Left forelimb (tissue), 1 donor: ENCODE data around the gene CMSS1.

ENCODE experiments used
- DNase-seq: peaks from one replicate; pipeline ENCODE4 v3.0.0-alpha.2; 2018; ENCODE audit warnings: low spot score

The CMSS1 gene

DNA sequence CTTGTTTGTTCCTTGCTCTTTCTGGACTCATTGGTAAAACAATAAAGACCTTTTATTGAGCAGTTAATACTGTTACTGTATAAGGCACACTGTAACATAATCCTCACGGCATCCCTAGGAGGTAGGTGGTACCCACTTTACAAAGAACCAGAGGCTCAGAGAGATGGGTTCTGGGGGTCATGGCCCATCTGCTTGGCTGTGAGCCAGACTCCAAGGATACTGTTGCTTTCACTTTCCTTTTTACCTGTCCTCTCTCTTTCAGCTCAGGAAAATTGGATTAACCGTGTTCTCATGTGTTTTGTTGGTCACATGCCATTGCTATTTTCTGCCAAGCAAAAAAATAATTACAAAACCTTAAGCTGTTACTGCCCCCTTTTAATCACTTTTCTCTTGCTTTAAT, 331.5 kb downstream of the CMSS1 start:
- DNase-seq, result no peak

GRCh38 chr3:100149713-100150415, 332.2 kb downstream of the CMSS1 start:
- no peak for DNase-seq

DNA sequence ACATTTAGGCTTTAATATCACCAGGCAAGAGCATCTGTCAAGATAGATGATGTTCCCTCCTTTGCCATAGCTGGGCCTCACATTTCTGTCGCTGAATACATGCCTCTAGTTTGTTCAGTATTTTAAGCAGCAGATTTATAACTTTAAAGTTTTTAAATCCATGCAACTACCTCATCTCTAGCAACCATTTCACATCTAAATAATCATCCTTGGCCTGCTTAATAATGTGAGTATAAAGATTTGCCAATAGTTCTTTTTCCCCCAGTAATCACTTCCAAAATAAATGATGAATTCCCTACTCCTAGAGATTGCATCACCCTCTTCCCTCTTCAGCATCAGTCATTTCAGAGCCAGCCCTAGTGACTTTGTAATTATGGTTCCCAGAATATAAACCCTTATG, 332.8 kb downstream of the CMSS1 start:
- no peak for DNase-seq

- no peak for DNase-seq
Observed at GRCh38 chr3:100151024-100151707, 333.5 kb downstream of the CMSS1 start.

- DNase-seq, result no peak
Observed at GRCh38 chr3:100154171-100154570, 336.5 kb downstream of the CMSS1 start.

DNA sequence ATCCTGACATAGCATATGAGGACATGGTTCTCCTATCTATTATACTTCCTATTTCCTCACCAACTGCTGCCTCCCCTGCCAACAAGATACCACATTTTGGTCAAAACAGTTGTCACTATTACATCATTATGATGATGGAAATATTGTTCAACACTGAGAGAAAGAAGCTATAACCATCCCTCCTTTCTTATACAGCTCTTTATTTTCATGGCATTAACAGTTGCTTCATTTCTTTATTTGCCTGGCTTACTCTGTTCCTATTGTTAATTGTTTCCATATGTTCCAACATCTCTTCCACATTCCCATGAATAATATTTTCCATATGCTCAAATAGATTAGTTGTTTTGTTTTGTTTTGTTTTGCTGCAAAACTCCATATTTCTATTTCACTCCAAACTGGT, 337.5 kb downstream of the CMSS1 start:
- DNase-seq, result no peak

DNA sequence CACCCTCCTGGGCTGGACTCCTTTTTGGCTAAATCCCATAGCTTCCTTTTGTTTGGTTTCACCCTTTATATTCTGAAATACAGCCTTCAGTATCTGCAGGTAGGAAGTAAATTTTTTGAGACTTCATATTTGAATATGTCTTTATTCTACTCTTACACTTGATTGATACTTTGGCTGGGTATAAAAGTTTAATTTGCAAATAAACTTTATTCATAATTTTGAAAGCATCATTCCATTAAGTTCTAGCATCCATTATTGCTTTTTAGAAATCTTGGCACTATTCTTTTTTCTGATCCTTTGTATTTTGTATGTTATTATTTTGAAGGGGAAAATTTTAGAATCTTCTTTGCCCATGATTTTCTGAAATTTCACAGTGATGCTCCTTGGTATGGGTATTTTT, 337.9 kb downstream of the CMSS1 start:
- DNase-seq, result no peak

DNA sequence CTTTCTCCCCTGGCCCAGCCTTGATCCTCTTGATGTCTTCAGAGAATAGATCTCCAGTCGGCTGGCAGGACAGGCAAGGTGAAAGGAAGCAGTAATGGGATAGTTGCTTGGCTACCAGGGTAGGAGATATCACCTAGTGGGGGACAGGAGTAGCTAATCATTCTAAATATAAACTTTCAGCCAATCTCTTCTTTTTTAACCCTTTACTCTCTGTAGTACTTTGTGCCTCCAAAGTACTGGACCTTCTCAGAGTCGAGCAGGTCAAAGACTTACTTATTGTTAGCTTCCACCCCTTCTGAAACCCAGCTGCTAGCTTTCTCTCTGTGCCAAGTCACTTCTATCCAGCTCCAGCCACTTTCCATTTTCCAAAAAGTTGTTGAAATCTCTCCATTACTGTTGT, 340.0 kb downstream of the CMSS1 start:
- DNase-seq, result no peak

GRCh38 chr3:100158918-100159330, 341.3 kb downstream of the CMSS1 start:
- DNase-seq, result no peak

DNA sequence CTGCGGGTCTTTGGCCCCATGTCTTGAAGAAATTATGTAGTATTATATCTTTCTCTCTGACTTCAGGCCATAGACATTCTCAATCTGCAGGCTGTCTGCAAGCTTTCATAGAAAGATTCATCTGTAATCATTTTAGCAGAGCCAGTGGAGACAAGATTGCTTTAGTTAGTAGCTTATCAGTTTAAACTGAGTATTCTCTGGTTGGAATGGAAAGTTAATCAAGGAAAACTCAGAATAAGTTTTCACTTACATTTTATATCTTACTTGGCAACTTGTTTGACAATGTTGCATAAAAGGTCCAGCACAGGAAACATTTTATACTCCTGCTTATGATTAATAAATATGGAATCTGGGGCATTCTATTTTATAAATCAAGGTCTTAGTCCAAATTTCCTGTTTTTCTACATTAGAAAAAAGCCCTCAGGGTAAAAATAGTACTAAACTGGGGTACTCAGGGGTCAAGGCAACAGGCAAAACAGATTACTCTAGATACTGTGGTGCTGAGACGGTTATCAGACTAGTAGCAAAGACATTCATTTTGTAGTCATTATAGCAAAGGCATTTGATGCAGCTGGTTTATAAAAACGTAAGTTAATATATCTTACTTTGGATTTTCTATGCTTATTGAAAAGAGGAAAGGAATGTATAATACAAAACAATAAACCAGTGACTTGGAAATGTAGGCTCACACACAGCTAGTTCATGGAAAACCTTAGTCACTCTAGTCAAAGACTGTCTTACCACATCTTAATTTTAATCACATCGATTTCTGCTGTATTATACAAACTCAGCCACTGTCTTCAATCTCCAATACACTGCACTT, 341.9 kb downstream of the CMSS1 start:
- no peak for DNase-seq

DNA sequence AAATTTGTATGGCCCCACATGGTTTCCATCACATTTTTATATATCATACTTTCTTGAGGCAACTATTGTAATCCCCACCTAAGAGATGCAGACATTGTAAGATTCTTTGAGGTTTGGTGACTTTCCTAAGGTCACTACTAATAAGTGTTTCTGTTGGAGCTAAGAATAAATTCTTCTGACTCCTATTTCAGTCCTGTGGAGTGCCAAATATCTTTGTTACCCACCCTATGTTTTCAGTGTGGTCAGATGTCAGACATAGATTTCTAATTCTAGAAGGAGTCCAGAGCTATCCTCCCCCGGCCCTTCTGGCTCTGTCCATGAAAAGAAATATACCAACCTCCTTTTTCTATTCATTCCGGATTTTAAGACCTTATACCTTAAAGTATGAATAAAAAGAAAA, 342.9 kb downstream of the CMSS1 start:
- DNase-seq, result no peak

GRCh38 chr3:100163787-100164186, 346.1 kb downstream of the CMSS1 start:
- DNase-seq, result no peak

- DNase-seq, result no peak
Observed at GRCh38 chr3:100164743-100165142, 347.1 kb downstream of the CMSS1 start.

- DNase-seq, result no peak
Observed at GRCh38 chr3:100165926-100166550, 348.4 kb downstream of the CMSS1 start.

GRCh38 chr3:100169201-100169920, 351.7 kb downstream of the CMSS1 start:
- DNase-seq, result no peak

GRCh38 chr3:100170486-100170885, 352.8 kb downstream of the CMSS1 start:
- no peak for DNase-seq

DNA sequence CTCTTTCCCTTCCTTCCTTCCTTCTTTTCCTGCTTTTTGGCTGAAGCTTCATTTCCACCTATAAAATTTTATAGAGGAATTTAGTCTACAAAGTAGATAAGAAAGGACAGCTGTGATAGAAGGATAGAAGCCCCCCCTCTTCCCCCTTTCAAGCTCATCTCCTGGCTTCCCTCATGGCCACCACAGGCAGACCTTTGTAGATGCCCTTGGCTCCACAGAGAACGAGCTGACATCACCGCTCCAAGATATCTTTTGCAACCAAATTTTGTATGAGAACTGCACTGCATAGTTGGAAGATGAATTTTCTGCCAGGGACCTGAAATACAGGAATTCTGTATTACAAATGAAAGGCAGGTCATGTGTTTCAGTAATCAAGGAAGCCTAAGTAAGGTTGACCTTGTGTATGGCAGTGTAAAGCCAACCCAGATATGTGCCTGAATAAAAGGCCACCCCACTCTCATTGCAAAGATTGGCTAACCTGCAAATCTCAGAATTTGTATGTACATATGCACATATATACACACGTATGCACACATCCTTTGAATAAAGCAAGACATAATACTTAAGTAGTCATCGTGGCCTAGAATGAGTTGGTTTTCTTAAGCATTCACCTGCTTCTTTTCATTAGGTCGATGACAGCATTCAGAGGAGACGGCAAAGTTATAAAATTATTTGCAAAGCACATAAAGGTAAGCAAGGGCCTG, 353.7 kb downstream of the CMSS1 start:
- DNase-seq, result no peak

DNA sequence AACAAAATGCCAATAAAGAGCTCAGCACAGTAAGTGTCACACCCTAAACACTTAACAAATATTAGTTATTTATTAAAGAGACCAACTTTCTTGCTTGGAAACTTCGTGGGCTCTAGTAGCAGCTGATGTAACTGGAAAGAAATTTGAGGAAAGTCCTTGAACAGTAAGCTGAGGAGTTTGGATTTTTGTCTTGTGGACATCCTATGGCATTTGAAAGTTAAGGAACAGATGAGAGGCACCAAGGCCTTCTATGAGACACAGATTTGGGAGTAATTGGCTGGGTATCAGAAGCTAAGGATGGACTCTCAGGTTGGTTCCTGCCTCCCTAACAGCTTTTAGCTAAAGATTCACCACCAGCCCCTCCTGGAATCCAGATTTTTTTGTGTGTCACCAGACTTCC, 356.3 kb downstream of the CMSS1 start:
- no peak for DNase-seq

GRCh38 chr3:100175637-100176280, 358.1 kb downstream of the CMSS1 start:
- DNase-seq, result no peak

DNA sequence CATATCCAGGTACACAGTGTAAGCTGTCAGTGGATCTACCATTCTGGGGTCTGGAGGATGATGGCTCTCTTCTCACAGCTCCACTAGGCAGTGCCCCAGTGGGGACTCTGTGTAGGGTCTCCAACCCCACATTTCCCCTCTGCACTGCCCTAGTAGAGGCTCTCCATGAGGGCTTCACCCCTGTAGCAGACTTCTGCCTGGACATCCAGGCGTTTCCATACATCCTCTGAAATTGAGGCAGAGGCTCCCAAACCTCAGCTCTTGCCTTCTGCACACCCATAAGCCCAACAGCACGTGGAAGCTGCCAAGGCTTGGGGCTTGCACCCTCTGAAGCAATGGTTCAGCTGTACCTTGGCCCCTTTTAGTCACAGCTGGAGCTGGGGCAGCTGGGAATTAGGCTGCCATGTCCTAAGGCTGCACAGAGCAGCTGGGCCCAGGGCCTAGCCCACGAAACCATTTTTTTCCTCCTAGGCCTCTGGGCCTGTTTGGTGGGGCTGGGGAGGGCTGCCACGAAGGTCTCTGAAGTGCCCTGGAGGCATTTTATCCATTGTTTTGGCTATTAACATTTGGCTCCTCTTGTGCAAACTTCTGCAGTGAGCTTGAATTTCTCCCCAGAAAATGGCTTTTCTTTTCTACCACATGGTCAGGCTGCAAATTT, 362.2 kb downstream of the CMSS1 start:
- DNase-seq, result no peak
